GM18520 (cell line): ENCODE results near the gene SUGCT.

ENCODE experiments used
- ATAC-seq: cut with Tn5 transposase; IDR thresholded peaks from one replicate; pipeline ENCODE4 v1.9.1; 2021; ENCODE audit not compliant: unreplicated experiment

The SUGCT gene

DNA sequence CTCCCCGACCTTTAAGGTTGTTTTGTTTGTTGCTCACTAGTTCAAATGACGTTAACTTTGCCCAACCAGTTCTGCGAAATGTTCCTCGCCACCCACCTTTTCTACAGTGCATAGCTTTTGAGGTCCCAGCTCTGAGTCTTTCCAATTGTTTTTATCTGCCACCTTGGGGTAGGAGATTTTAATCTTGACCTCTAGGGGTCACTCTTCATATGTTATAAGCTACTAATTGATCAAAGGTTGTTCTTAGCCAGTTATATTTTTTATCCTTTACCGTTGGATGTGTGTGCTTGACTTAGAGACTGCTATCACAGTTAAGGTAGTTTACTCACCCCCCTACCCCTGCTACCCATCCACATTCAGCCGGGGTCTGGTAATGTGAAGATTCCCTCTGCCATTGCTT, 372.4 kb downstream of the SUGCT start:
- ATAC-seq, result no peak

DNA sequence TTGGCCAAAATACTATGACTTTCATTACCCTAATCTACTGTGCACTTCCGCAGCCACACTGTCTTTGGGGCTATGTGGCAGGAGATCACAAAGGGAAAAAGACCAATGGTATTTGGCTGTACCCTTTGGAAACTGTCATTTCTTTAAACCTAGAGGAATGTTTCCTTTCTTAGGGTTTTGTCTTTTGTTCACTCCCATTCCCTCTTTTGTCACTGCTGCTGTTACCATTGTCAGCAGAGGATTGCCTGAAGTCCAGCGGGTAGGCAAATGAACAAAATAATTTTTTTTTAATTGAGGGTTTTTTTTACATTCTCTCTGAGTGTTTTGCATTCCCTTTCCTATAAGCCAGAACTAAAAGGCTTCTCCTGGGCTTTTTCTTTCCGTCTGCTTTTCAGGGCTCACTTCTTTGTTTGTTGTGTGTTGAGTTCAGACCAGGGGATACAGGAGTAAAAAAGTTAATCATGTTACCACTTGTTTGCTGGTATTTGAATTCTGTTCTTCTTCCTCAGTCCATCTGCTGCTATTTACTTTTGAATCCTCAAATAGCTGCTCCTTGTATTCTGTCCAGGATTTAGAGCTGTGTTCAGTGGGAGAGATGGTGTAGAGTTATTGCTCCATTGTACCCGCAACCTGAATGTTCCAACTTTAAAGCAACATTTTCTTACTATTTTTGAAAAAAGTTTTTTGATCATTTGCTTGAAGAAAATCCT, 374.6 kb downstream of the SUGCT start:
- ATAC-seq, result no peak

DNA sequence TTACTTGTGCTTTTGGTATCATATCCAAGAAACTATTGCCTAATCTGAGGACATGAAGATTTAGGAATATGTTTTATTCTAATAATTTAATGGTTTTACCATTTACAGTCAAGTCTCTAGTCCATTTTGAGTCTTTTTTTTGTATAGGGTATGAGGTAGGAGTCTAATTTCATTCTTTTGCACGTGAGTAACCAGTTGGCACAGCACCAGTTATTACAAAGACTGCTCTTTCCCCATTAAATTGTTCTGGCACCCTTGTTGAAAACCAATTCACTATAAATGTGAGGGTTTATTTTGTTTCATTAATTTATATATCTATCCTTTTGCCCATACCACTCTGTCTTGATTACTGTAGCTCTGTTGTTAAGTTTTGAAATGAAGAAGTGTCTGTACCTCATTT, 381.6 kb downstream of the SUGCT start:
- ATAC-seq, result no peak

DNA sequence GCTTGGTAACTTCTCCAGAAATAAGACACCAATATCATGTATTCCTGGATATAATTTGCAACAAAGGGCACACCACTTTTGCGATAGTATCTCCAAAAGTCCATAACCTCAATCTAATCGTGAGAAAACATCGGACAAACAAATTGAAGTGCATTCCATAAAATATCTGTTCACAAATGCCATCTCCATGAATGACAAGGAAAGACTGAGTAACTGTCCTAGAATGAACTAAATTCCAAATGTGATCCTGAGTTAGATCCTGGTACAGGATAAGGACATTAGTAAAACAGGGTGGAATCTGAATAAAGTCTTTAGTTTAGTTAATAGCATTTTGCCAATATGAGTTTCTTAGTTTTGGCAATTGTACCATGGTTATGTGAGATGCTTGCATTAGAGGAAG, 384.2 kb downstream of the SUGCT start:
- ATAC-seq, result no peak

DNA sequence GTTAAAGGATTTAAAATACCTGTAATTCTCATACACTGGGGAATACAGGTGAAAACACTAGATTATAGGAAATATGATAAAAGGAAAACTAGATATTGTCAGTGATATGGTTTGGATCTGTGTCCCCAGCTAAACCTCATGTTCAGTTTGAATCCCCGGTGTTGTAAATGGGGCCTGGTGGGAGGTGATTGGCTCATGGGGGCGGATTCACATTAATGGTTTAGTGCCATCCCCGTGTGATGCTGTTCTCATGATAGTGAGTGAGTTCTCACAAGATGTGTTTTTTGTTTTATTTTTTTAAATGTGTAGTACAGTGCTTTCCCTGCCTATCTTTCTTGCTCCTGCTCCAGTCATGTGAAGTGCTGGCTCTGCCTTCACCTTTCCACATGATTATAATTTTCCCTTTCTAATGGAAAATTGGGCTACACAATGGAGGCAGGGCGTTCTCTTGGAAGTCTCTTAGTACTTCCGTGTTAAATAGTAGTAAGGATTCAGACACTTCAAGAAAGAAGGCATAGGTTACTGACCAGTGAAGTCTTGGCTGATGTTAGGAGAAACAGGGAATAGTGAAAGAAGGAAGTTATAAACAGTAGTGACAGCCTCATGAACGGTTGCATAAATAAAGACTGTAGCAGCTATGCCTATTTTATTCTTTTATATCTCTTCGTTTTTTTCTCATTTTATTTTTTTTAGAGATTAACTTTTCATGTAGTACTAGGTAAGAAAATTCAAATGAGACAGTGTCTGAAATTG, 386.4 kb downstream of the SUGCT start:
- no peak for ATAC-seq

DNA sequence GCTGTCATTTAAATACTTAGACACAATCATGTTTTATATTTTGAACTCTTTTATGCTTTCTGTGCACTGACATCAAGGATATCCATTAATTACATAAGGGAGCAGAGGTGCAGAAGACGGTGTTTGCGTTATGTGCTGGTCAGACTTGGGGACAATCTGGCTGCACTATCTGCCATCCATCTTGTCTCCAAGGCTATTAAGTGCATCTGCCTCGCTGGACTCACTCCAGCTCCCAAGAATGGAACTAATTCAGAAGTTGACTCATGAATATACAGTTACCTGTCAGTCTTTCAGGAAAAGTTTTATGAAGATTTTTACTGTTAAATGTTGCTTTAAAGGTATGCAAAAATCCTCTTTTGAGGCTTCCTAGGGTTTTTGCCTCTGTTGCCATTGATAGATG, 391.0 kb downstream of the SUGCT start:
- no peak for ATAC-seq

DNA sequence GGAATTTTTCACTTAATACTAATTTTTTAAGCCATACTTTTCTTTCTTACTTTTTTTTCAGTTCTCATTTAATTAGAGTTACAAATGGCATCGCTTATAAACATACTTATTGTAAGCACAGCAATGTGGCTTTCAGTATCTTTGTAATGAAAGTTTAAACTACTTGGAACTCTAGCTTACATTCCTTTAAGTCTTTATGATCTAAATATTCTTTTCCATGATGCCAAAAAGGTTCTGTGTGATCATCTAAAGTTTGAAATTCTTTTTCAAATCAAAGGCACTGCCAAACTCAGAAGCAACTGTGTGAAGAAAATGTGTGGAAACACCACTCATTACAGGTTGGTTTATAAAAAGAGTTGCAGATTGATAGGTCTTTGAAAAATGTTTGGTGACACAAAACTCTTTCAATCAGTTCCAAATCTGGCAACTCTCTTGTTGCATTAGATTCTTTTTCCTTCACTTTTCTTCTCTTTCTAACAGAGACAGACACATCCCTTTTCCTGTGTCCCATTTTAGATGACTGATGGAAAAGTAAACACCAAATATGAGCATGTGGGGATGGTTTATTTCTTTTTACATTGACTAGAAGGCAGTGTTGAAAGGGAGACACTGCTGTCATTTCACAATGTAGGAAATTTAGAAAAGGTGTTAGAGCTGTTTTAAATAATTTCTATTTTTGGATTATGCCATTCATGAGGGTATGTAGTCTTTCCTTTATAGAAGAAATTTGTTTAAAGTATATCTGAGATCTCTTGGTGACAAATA, 392.3 kb downstream of the SUGCT start:
- ATAC-seq, result no peak

DNA sequence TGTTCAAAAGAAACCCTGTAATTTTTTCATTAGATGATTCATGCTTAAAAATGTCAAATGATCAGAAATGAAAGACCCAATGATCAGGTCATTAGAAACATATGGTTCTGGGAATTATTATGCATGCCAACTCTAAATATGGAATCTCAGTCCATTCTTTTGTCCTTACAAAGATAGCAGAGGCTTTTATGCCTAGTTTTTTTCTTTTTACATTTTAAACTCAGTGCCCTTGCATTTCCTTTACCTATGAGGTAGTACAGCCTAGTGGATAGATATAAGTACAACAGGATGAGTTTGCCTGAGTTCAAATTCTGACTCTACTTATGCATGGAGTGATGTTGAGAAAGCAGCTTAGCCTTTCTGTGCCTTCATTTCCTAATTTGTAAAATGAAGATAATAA, 392.9 kb downstream of the SUGCT start:
- ATAC-seq, result no peak

DNA sequence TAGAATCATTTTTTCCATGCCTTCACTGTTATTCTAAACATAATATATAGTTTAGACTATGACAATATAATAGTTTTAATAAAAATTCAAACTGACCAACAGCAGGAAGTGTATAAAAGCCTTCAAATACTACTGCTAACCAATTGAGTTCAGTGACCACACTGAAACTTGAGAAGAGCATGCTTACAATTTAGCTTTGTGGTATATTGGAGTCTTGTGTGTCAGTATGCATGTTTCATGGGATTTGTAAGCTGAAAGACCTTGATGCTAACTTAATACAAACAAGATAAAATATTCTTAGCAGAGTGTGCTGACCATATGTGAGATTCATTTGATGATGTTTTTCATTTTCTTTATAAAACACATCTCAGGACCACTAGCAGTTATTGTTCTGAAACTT, 395.5 kb downstream of the SUGCT start:
- ATAC-seq, result no peak

DNA sequence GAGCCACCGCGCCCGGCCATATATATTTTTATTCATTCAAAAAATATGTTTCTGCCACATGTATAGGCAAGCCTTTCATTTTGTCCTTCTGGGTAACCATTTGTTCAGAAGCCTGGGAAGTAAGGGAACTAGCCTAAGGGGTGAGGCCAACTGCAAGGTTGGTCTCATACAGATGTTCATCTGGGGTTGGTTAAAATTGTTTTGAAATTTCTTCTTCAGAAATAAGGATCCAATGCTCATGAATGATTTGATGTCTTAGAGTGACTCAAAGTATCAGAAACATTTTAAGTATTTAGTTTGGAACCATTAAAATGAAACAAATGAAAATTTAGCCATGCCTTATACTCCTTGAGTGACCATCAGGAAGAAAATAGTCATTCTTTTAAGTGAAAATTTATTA, 397.2 kb downstream of the SUGCT start:
- no peak for ATAC-seq

DNA sequence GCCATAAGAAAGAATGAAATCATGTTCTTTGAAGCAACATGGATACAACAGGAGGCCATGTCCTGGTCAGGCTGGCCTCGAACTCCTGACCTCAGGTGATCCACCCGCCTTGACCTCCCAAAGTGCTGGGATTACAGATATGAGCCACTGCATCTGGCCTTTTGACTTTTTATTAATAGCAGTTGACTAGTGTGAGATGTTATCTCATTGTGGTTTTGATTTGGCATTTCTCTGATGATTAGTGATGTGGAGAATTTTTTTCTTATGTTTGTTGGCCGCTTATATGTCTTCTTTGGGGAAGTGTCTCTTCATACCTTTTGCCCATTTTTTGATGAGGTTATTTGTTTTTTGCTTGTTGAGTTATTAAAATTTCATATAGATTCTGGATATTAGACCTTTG, 400.9 kb downstream of the SUGCT start:
- ATAC-seq, result no peak

DNA sequence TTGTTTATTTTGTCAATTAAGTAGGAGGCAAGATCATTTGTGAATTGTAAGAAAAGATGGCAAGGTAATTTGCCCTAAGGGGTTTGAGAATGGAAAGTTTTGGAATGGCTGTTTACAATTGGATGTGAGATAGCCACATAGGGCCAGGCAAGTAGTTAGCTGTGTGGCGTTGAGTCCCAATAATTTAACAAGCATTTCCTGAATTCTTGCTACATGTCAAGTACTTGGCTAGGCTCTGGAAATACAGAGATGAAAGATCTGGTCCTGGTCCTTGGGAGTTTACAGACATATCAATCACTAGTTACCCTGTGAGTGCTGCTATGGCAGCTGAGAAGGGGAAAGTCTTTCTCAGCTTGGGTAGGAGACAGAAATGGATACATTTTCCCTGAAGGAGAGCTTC, 401.6 kb downstream of the SUGCT start:
- no peak for ATAC-seq

DNA sequence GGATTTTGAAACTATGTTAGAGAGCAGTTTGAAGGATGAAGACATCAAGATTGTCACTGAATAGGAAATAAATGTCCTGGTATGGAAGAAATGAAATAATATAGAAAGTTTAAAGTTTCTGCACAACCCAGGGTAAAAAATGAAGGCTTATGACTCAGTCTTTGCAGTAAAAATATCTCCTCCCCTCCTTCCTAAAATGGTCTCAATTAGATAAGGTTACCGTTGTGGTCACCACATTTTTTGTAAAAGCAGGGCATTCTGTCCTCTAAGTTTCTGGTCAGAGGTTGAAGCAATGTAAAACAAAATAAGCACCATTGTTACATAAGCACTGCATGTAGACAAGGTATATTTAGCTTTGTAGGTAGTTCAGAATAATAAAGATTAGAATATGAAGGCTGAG, 403.5 kb downstream of the SUGCT start:
- no peak for ATAC-seq

DNA sequence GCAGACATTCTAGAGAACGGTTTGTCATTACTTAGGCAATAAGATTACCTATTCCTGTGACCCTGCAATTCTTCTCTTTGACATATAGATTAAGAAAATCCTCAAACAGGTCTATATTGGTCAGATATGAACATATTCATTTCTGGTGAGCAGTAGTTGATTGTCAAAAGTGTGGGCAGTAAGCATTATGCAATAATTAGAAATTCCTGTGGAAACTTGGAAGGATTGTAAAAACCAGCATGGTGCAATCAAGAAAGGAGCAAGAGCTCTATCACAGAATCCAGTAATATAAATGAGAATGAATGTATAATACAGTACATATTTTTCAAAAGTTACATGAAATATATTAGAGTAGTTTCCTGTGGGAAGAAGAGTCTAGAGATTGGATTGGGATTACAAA, 406.5 kb downstream of the SUGCT start:
- no peak for ATAC-seq

DNA sequence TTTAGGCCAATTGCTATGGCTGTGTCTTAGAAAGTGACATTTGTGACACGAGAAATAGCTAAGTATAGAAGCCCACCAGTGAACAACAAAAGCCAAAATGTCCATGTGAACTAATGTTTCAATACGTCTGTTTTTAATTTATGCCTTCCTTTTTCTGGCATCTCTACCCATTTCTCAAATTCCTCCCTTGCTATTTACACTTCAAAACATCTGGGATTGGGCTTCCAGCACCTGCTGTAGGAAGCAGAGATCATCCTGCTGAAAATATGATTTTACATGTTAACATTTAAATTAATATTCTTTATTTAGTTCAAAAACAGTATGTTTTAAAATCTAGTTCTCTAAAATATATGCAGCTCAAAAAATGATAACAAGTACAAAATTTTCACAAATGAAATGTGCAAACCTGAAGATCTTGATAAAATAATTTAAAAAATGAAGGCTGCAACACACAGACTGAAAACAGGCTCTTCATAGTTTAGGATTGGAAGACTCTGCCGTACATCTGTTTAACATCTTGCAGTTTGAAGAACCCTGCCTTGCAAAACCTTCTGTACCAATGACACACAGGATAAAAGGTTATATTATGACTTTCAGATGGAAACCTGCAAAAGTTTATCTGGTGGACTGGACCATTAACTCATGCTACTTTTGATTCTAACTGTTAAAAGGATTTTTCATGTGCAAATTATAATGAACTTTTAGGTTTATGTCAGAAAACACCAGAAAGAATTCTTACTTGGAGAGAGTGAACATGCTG, 408.4 kb downstream of the SUGCT start:
- no peak for ATAC-seq

DNA sequence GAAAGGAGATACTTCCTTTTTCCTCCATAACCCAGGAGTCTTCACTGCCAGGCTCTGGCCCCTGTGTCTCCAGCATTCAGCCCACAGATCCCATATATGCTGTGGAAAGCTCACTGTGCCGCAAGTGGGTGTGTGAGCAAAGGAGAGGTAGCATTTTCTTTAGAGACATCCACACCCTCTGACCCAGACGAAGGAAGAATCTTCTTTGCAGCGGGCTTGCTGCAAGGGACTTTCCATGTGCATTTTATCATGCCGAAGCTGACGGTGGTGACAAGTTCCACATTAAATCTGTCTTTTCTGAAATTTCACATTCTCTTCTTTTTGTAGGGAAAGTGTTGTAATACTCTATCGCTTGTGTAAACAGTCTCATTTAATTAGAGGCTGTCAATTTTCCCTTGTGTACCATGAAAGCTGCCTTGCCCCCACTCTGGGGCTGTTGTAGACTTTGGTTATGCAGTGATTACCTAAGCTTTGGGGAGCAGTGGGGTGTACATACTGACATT, 409.5 kb downstream of the SUGCT start:
- ATAC-seq, result no peak

DNA sequence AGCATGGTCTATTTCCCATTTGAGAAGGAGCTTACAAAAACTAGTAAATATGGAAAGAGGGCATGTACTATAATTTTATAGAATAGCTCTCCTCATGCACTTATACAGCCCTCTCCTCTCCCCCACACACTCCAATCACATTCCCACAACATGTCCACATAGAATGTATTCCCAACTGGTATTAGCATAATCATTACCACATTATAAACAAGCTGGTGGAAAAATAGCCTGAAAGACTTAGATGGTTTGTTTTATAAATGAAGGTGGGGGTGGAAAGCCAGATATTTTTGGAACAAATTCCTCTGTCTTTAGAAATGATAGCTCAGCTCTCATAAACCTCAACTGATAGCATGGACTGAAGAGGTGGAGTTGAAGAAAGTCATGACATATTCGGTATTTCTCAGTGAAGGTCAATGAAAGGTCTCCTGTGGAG, 410.1 kb downstream of the SUGCT start:
- ATAC-seq, result no peak

DNA sequence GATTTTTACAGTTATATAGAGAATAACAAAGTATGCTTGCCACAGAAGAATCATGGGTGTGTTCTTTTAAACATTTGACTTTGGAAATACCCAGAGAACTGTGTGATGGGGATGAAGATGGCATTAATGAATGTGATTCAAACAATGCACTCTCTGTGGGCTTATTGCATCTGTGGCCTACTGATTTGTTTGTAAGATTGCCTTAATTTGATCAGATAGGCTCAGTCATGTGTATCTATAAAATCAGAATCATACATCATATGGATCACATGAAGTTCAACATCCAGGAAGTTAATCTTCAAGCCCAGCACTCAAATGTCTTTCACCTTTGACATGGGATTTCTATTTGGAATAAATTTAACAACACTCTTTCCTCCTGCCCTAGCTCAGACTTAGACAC, 410.9 kb downstream of the SUGCT start:
- no peak for ATAC-seq

DNA sequence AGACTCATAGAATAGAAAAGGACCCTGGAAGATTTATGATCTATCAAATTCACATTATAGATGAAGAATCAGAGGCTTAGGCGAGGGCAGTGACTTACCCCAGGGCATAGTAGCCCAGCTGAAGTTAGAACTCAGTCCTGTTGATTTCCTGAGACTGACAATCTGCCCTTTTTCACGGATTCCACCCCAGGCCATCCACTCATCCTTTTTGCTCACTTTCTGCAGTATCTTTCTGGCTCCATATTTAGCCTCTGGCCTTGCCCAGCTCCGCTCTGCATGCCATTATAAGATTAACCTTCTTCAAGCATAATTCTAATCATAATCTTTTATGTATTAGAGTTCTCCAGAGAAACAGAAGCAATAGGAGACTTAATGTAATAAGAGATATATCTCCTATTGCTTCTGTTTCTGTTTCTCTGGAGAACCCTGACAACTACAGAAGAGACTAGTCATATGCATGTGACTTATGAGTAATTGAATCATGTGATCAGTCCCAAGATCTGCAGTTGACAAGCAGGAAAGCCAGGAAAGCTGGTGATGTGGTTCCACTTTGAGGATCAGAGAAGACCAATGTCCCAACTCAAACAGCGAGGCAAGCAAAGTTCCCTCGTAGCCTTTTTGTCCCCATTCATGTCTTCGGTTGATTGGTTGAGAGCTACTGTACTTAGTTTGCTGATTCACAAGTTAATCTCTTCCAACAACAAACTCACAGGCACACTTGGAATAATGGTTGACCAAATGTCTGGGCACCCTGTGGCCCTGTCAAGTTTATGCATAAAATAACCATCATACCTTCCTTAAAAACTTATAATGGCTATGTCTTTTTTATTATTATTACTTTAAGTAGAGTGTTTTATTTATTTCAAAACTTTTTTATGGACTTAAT, 412.1 kb downstream of the SUGCT start:
- no peak for ATAC-seq

DNA sequence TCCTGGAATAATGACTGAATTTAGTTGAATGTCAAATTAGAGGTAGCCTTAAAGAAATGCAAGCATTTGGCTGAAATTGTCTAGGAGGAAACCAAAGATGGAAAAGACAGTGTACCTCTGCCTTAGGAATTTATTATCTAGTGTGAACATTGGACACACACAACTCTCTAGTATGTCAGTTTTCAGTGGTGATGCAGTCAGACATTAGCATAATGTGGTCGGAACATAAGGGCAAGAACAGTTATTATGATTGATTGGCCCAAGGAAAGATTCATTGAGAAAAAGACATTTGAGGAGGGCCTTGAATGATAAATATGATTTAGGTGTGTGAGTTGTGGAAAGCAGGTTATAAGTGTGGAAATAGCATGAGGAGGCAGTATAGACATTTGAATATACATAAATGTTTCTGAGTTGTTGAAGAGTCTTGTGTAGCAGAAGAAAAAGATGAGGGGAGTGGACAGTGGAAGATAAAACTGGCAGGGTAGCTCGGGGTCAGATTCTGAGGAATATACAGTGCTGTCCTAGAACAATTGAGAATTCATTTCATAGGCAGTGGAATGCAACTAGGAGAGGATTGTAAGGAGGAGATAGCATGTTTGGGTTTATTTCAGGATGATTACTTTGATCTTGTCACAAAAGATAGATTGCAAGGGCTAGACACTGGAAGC, 414.7 kb downstream of the SUGCT start:
- no peak for ATAC-seq
